OCI-LY7 (cell line): Measurements from ENCODE around the gene NUDT22. TPM values are rescaled to one million over a fixed set of nuclear protein-coding genes. Genes with fewer than 3 reads are reported as not detected.

Experiments
- BruUV-seq: library from RNA; stranded (reverse); fragments of 400-500 nt; replicated peaks from 2 replicates; lab custom pipeline; 2021; lab: Mats Ljungman, UMichigan
- CTCF ChIA-PET: fragments of 300-600 bp; sonication (Branson Sonifier 250); formaldehyde crosslinking; loops from one replicate; lab custom pipeline; 2022; ENCODE audit warnings: antibody characterized with exemption; ENCODE audit not compliant: unreplicated experiment; lab: Charles Lee
- POLR2A ChIA-PET: fragments of 300-600 bp; sonication (Branson Sonifier 250); formaldehyde crosslinking; loops from one replicate; lab custom pipeline; 2022; ENCODE audit warnings: antibody characterized with exemption; lab: Charles Lee
- DNase-seq: peaks from one replicate; pipeline ENCODE4 v3.0.0-alpha.2; 2015; ENCODE audit warnings: low spot score
- H2AFZ ChIP-seq: fragments of 200-600 bp; sonication (generic), shearing (Covaris generic); 2 replicates; pipeline ENCODE4 v1.6.1; 2014; ENCODE audit warnings: mild to moderate bottlenecking, antibody characterized with exemption, low read length, moderate library complexity
- H3K27ac ChIP-seq: fragments of 200-600 bp; sonication (generic); 2 replicates; pipeline ENCODE4 v1.5.1; 2014; ENCODE audit warnings: mixed run types, low read depth, mild to moderate bottlenecking, moderate library complexity, low read length, inconsistent platforms; ENCODE audit not compliant: poor library complexity, severe bottlenecking
- H3K36me3 ChIP-seq: fragments of 200-600 bp; sonication (generic); 2 replicates; pipeline ENCODE4 v1.6.1; 2014; ENCODE audit warnings: mild to moderate bottlenecking, antibody characterized with exemption, low read length, moderate library complexity, mixed read lengths; ENCODE audit not compliant: insufficient read depth
- H3K4me1 ChIP-seq: fragments of 200-600 bp; sonication (generic); 2 replicates; pipeline ENCODE4 v1.5.1; 2014; ENCODE audit warnings: mild to moderate bottlenecking, low read length; ENCODE audit not compliant: insufficient read depth, poor library complexity, severe bottlenecking
- H3K4me2 ChIP-seq: fragments of 200-600 bp; sonication (generic); 2 replicates; pipeline ENCODE4 v1.6.1; 2014; ENCODE audit warnings: mild to moderate bottlenecking, low read length
- H3K4me3 ChIP-seq: fragments of 200-600 bp; sonication (generic); 2 replicates; pipeline ENCODE4 v1.5.1; 2014; ENCODE audit warnings: mild to moderate bottlenecking, low read depth, low read length; ENCODE audit not compliant: poor library complexity, severe bottlenecking
- H3K79me2 ChIP-seq: fragments of 200-600 bp; sonication (generic); 2 replicates; pipeline ENCODE4 v1.6.1; 2016; ENCODE audit warnings: low read depth, mild to moderate bottlenecking, low read length, moderate library complexity, mixed read lengths; ENCODE audit not compliant: insufficient read depth
- H3K9me2 ChIP-seq: fragments of 200-600 bp; sonication (generic); 2 replicates; pipeline ENCODE4 v1.6.1; 2016; ENCODE audit warnings: mild to moderate bottlenecking, low read length, mixed read lengths; ENCODE audit not compliant: insufficient read depth
- H3K9me3 ChIP-seq: fragments of 200-600 bp; sonication (generic); 2 replicates; pipeline ENCODE4 v1.6.1; 2014; ENCODE audit warnings: mild to moderate bottlenecking, mixed run types, low read length, mixed read lengths
- H4K20me1 ChIP-seq: fragments of 200-600 bp; sonication (generic); 2 replicates; pipeline ENCODE4 v1.6.1; 2014; ENCODE audit warnings: mild to moderate bottlenecking, antibody characterized with exemption, low read length, moderate library complexity, mixed read lengths; ENCODE audit not compliant: insufficient read depth
- EZH2phosphoT487 ChIP-seq: fragments of 200-600 bp; sonication (generic); IDR thresholded peaks from 2 replicates; pipeline ENCODE4 v1.6.1; 2018; ENCODE audit warnings: low read depth, borderline replicate concordance, mild to moderate bottlenecking, mixed run types, antibody characterized with exemption, low read length, moderate library complexity, mixed read lengths
- intact Hi-C: fragments of 100-400 bp; cut with micrococcal nuclease; formaldehyde crosslinking; loops from one replicate; pipeline ENCODE4 v1.10.0; 2022; ENCODE audit not compliant: unreplicated experiment
- total RNA-seq, 2 experiments: library from RNA; depleted of rRNA in 1 of 2; stranded (reverse); fragments of >200 nt in 1 of 2; shearing (Covaris generic) in 1 of 2; gene quantifications; 2 replicates each; pipeline ENCODE4 v1.2.3, GENCODE V29; 2014 to 2022
- TF ChIP-seq, protein P1 (sequence below): fragments of 200-600 bp; sonication (generic); conservative IDR thresholded peaks from 2 replicates; pipeline ENCODE4 v1.5.1; 2014; ENCODE audit warnings: mild to moderate bottlenecking, antibody characterized with exemption, low read length, moderate library complexity, mixed read lengths

Gene NUDT22
- total RNA-seq, 2 experiments from 2014 or later: 81.4 to 98.4 TPM

DNA sequence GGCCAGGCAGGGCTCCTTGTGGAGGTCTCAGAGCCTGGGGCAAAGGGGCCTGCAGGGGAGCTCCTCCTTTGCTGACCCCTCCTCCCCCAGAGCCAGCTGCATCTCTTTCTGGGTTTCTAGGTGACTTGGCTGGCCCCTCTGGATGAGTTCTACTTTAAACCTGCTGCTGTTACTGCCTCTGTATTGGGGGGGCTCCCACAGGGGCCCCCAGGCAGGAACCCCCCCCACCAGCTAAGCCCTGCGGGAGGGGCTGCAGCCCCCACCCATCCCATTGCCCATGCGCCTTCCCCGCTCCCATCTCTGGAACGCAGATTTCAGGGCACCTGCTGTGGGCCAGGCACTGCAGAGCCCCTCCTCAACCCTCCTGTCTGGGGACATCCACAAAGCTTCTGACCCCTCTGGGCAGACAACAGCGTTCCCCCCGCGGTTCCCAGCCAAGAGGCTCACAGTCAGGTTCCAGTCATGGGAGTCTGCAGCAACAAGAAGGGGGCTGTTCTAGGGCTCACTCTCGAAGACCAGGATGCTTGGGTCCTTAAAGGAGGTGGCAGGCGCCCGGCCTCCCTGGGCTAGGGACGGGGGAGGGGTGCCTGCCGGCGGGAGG lies 24.4 kb downstream of the NUDT22 start:
- Histone ChIP-seq H3K4me2 (peak overlapping the region; percentile 98), H3K79me2 (peaks cover 8% of the 10 kb centered on the region), H3K27ac (no peak overlapping the region), H2AFZ (peak overlapping the region; percentile 63; the same call in 1 of the 2 replicates), H3K9me3 (no peaks in the 10 kb centered on the region), H3K9me2 (no peaks in the 10 kb centered on the region), H3K4me3 (peak overlapping the region; percentile 76), H3K36me3 (no peaks in the 10 kb centered on the region), H4K20me1 (no peaks in the 10 kb centered on the region), H3K4me1 (peaks cover 55% of the 10 kb centered on the region)
- POLR2A ChIA-PET: interaction anchor here (0.7 kb wide), 1 partner anchor 67 kb away, joined by 3 read pairs; the partner anchor contains the start of gene PRDX5
- BruUV-seq: no TSS peak
- intact Hi-C loops: loop anchor here (1.0 kb wide), 1 partner anchor 19 kb away; no protein-coding TSS in a partner anchor
- TF ChIP-seq, protein P1, sequence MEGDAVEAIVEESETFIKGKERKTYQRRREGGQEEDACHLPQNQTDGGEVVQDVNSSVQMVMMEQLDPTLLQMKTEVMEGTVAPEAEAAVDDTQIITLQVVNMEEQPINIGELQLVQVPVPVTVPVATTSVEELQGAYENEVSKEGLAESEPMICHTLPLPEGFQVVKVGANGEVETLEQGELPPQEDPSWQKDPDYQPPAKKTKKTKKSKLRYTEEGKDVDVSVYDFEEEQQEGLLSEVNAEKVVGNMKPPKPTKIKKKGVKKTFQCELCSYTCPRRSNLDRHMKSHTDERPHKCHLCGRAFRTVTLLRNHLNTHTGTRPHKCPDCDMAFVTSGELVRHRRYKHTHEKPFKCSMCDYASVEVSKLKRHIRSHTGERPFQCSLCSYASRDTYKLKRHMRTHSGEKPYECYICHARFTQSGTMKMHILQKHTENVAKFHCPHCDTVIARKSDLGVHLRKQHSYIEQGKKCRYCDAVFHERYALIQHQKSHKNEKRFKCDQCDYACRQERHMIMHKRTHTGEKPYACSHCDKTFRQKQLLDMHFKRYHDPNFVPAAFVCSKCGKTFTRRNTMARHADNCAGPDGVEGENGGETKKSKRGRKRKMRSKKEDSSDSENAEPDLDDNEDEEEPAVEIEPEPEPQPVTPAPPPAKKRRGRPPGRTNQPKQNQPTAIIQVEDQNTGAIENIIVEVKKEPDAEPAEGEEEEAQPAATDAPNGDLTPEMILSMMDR: no peak
- no peak for TF ChIP-seq EZH2phosphoT487
- CTCF ChIA-PET: interaction anchor here (0.5 to 1.4 kb wide), 2 partner anchors 46 to 494 kb away, joined by 3 read pairs; no protein-coding TSS in a partner anchor
- no peak for DNase-seq

DNA sequence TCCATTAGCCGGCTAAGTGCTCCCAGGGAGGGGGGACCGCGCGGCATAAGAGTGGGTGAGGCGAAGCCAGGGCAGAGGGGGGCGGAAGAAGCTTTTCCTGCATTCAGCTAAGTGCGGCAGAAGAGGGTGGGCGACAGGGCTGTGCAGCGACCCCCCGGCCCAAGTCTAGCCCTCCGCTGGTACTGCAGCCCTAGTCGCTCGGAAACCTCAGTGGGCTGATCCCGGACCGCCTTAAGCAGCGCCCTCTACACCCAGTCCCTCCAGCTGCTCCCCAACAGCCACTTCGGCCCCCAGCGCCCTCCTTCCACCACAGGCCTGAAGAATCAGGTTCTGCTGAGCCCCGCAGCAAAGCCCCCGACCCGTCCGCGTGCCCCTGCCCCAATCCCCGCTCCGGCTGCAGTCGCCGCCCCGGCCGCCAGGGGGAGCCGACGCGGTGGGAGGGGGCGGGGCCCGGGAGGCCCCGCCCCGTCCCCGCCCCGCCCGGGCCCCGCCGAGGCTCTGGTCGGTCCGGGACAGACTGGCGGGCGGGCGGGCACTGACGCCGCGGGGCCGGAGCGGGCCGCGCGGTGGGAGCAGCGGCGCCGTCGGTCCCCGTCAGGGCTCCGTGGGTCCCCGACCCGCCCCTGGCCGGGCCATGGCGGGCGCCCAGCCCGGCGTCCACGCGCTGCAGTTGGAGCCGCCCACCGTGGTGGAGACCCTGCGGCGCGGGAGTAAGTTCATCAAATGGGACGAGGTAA lies 25.1 kb downstream of the NUDT22 start, which contains the start of gene PLCB3:
TSS of gene PLCB3 (plus strand) at position 515 of the 737 bp plus-strand sequence. CDS start at position 635, 120 bp downstream.
- H3K36me3 ChIP-seq: no peaks in the 10 kb centered on the region
- H3K9me3 ChIP-seq: no peaks in the 10 kb centered on the region
- DNase-seq: peak; percentile 70
- POLR2A ChIA-PET: no interaction called here
- CTCF ChIA-PET: interaction anchor here (1.4 kb wide), 1 partner anchor 46 kb away, joined by 3 read pairs; no protein-coding TSS in a partner anchor
- H3K4me1 ChIP-seq: peaks cover 55% of the 10 kb centered on the region
- no peak within 1 kb of the TSS for H3K27ac ChIP-seq
- peaks cover 1% of the 10 kb centered on the region; the same call in 1 of the 2 replicates for H3K79me2 ChIP-seq
- BruUV-seq: no TSS peak
- intact Hi-C loops: loop anchor here (1.0 kb wide), 1 partner anchor 18 kb away; no protein-coding TSS in a partner anchor
- H3K4me3 ChIP-seq: peak within 1 kb of the TSS; percentile 76
- H3K9me2 ChIP-seq: no peaks in the 10 kb centered on the region
- TF ChIP-seq EZH2phosphoT487: no peak
- TF ChIP-seq, protein P1: peak; percentile 80
- no peaks in the 10 kb centered on the region for H4K20me1 ChIP-seq
- H2AFZ ChIP-seq: peak within 1 kb of the TSS; percentile 63; the same call in 1 of the 2 replicates
- H3K4me2 ChIP-seq: peak within 1 kb of the TSS; percentile 98
